ENCODE measurements around the gene PCID2. TPM values are rescaled to one million over a fixed set of nuclear protein-coding genes. Genes with fewer than 3 reads are reported as not detected.

The PCID2 gene
- total RNA-seq, 1 donor from 2014 or later = 71.4 TPM

- intact Hi-C loops (cut with micrococcal nuclease) = no loop called here
Measured at GRCh38 chr13:113137691-113138298, 70.7 kb downstream of the PCID2 start.

- intact Hi-C loops (cut with micrococcal nuclease) = no loop called here
Measured at GRCh38 chr13:113135281-113135760, 73.1 kb downstream of the PCID2 start.

DNA sequence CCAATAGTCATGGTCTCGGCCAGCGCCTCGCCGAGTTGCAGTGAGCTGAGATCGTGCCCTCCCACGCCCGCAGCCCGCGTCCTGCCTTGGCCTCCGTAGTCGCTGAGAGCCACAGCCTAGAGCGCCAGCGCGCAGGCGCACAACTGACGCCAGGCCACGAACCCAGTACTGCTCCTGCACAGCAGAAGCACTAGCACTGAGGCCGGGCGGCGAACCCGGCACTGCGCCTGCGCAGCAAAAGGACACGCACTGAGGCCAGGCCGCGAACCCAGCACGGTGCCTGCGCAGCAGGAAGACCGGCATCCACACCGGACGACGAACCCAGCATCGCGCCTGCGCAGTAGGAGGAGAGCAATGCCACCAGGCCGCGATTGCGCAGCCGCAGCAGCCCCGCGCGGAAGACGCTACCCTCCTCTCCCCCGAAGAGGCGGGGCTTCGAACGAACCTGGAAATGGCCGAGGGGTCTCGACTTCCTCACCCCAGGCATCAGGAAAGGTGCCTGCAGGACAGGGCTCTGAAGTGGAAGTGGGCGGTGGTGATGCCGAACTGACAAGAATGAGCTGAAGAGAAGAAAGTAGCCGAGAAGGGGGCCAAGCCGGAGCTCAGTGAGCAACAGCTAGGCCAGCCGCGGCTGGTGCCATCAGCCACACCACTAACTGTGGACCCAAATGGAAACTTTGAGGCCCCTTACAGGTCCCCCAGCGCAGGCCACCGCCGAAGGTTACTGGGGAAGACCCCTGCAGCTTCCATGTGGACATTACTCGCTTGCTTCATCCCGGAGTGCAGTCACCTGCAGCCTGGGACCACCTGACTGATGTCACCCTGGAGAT lies 78.3 kb downstream of the PCID2 start:
- intact Hi-C loops (cut with micrococcal nuclease) = no loop called here

DNA sequence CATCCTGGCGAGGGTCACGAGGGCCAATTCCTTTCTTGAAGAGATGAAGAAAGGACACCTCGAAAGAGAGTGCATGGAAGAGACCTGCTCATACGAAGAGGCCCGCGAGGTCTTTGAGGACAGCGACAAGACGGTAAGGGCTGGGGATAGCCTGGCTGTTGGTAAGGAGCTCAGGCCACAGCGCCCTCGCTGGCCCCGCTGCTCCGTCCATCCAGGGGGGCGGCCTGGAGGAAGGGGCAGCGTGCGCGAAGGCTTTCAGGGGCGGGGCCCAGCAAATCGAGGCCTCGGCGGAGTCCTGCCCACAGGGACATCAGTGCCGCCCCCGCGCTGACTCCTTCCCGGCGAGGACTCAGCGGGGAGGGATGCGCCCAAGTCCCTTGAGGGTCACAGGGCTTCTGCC lies 79.0 kb downstream of the PCID2 start:
- intact Hi-C loops (cut with micrococcal nuclease) = no loop called here

Other genes with a start within 250 kb of the PCID2 start
- gene MCF2L, start 239.5 kb downstream of the PCID2 start, total RNA-seq = 0.56 and 0.61 TPM in 2 replicates
- not detected in 2 replicates for gene F7, start 102.9 kb downstream of the PCID2 start, total RNA-seq
- not detected in 2 replicates for gene F10, start 85.9 kb downstream of the PCID2 start, total RNA-seq
- gene PROZ, start 50.0 kb downstream of the PCID2 start, total RNA-seq = 0.15 TPM in 1 of 2 replicates, not detected in the other
- 91.9 and 101 TPM in 2 replicates for gene CUL4A, start 944 bp upstream of the PCID2 start, total RNA-seq
- gene LAMP1, start 88.6 kb upstream of the PCID2 start, total RNA-seq = 90.7 and 97.6 TPM in 2 replicates
- not detected in 2 replicates for gene GRTP1, start 155.5 kb upstream of the PCID2 start, total RNA-seq
- gene ADPRHL1, start 244.8 kb upstream of the PCID2 start, total RNA-seq = 1.2 and 1.5 TPM in 2 replicates

Measured in T-helper 1 cell treated with Interleukin-12 subunit alpha and Interleukin-12 subunit beta and Interleukin-4 antibody, amounts not matched to agents 30 ng/mL and 1 ng/mL, for 36 hours (primary cell).